K562 (cell line): Measurements from ENCODE around the gene AHI1. TPM values are rescaled to one million over a fixed set of nuclear protein-coding genes. Genes with fewer than 3 reads are reported as not detected.
A peak's percentile ranks its signal among the peaks of the same experiment; 100 is the strongest.

ENCODE experiments used
- ATAC-seq: fragments of 200-7000 bp; cut with Tn5 transposase; 3 replicates; pipeline ENCODE4 v1.9.1; 2020; ENCODE audit warnings: moderate library complexity
- BruUV-seq: library from RNA; stranded (reverse); fragments of 400-500 nt; replicated peaks from 2 replicates; lab custom pipeline; 2021; lab: Mats Ljungman, UMichigan
- CTCF ChIA-PET: fragments of 300-600 bp; formaldehyde crosslinking; extraction: SDS; loops from one replicate; lab custom pipeline; 2021; ENCODE audit warnings: low intra/inter-chr PET ratio; lab: Yijun Ruan, JAX
- POLR2A ChIA-PET: fragments of 300-600, 350-650 bp; sonication (Branson Sonifier 250); formaldehyde crosslinking; extraction: SDS; loops from one replicate; lab custom pipeline; 2021; ENCODE audit warnings: antibody characterized with exemption, inconsistent platforms; lab: Yijun Ruan, JAX
- DNase-seq, 4 experiments: peaks; one replicate each; pipeline versions ENCODE4 v3.0.0 to v3.0.0-alpha.2; 2011 to 2018; ENCODE audit warnings: low spot score in 3 of 4, mixed read lengths in 3 of 4; ENCODE audit errors: extremely low read depth in 1 of 4
- FAIRE-seq: peaks from 2 replicates; lab custom pipeline; 2011; peaks lifted over from hg19 to GRCh38; lab: Jason Lieb, UNC
- H2AFZ ChIP-seq: 2 replicates; pipeline ENCODE4 v1.6.0; 2011; ENCODE audit warnings: low read depth, low read length, control low read depth, inconsistent platforms
- H3K27ac ChIP-seq: fragments of 200-600 bp; 3 replicates; pipeline ENCODE4 v1.8.0; 2011; ENCODE audit warnings: low read depth, mild to moderate bottlenecking, control low read depth, inconsistent platforms, low read length, moderate library complexity, mixed read lengths; ENCODE audit errors: extremely low read depth
- H3K27me3 ChIP-seq, 2 experiments: fragments of 300-600 bp in 1 of 2; 2 replicates in 1 of 2; 3 replicates in 1 of 2; pipeline versions ENCODE4 v1.6.0 to v1.8.0; 2011; ENCODE audit warnings: inconsistent platforms in 2 of 2, low read length in 2 of 2, mild to moderate bottlenecking in 1 of 2, mixed read lengths in 1 of 2, moderate library complexity in 1 of 2; ENCODE audit not compliant: control insufficient read depth in 2 of 2, insufficient read depth in 2 of 2
- H3K36me3 ChIP-seq: fragments of 300-600 bp; 3 replicates; pipeline ENCODE4 v1.8.0; 2011; ENCODE audit warnings: mild to moderate bottlenecking, low read length, inconsistent platforms; ENCODE audit not compliant: control insufficient read depth, insufficient read depth
- H3K4me1 ChIP-seq, 2 experiments: fragments of 200-600 bp in 1 of 2; replicated peaks in 1 of 2; 2 replicates in 1 of 2; 3 replicates in 1 of 2; pipeline versions ENCODE4 v1.5.1 to v1.8.0; 2011; ENCODE audit warnings: inconsistent platforms in 2 of 2, low read length in 2 of 2, mild to moderate bottlenecking in 1 of 2, mixed read lengths in 1 of 2, moderate library complexity in 1 of 2; ENCODE audit not compliant: control insufficient read depth in 2 of 2, insufficient read depth in 2 of 2
- H3K4me2 ChIP-seq: 2 replicates; pipeline ENCODE4 v1.6.1; 2011; ENCODE audit warnings: low read length, control low read depth, inconsistent platforms, mixed read lengths; ENCODE audit not compliant: insufficient read depth
- H3K4me3 ChIP-seq: fragments of 200-600 bp; sonication (generic), shearing (Covaris generic); 2 replicates; pipeline ENCODE4 v1.5.1; 2016; ENCODE audit warnings: control low read depth, inconsistent platforms
- H3K79me2 ChIP-seq: fragments of 200-600 bp; 3 replicates; pipeline ENCODE4 v1.8.0; 2011; ENCODE audit warnings: low read length, inconsistent platforms; ENCODE audit not compliant: control insufficient read depth, insufficient read depth
- H3K9ac ChIP-seq, 2 experiments: 2 replicates each; pipeline versions ENCODE4 v1.6.0 to v1.6.1; 2011; ENCODE audit warnings: low read depth in 2 of 2, low read length in 2 of 2, control low read depth in 1 of 2, inconsistent platforms in 1 of 2, mild to moderate bottlenecking in 1 of 2, mixed read lengths in 1 of 2; ENCODE audit not compliant: insufficient read depth in 1 of 2
- H3K9me1 ChIP-seq: one replicate; pipeline ENCODE4 v1.6.0; 2011; ENCODE audit warnings: inconsistent platforms, mild to moderate bottlenecking, low read length, moderate library complexity; ENCODE audit not compliant: control insufficient read depth, insufficient read depth
- H3K9me3 ChIP-seq: replicated peaks from 2 replicates; pipeline ENCODE4 v1.5.1; 2011; ENCODE audit warnings: low read depth, low read length, inconsistent platforms; ENCODE audit not compliant: control insufficient read depth, insufficient read depth
- H4K20me1 ChIP-seq: replicated peaks from 2 replicates; pipeline ENCODE4 v1.6.1; 2011; ENCODE audit warnings: low read length, inconsistent platforms, mixed read lengths; ENCODE audit not compliant: control insufficient read depth, insufficient read depth
- HDAC2 ChIP-seq: fragments of 450-650 bp; IDR thresholded peaks from 2 replicates; pipeline ENCODE4 v1.6.1; 2016; ENCODE audit warnings: mild to moderate bottlenecking
- MAZ ChIP-seq, 2 experiments: fragments of 450-650 bp in 1 of 2; sonication (generic) in 1 of 2; formaldehyde crosslinking; IDR thresholded peaks in 1 of 2; conservative IDR thresholded peaks in 1 of 2; 2 replicates each; pipeline versions ENCODE4 v1.4.0 to v1.5.0; 2020; ENCODE audit warnings: mild to moderate bottlenecking in 1 of 2, missing genetic modification reagents in 1 of 2
- MCM7 ChIP-seq, 2 experiments: fragments of 450-650 bp; IDR thresholded peaks; 2 replicates each; pipeline ENCODE4 v1.6.1; 2016 to 2018
- MNT ChIP-seq, 2 experiments: fragments of 450-650 bp; conservative IDR thresholded peaks; 2 replicates each; pipeline ENCODE4 v1.6.1; 2017; ENCODE audit warnings: mild to moderate bottlenecking in 2 of 2, moderate library complexity in 2 of 2
- RBM17 ChIP-seq: fragments of 200-400 bp; formaldehyde crosslinking; IDR thresholded peaks from 2 replicates; pipeline ENCODE4 v1.6.1; 2017; ENCODE audit warnings: low read depth, mild to moderate bottlenecking, low read length, borderline replicate concordance
- SRF ChIP-seq, 2 experiments: fragments of 250-450, 450-650 bp in 1 of 2; sonication (Bioruptor Pico) in 1 of 2; sonication (generic) in 1 of 2; formaldehyde crosslinking; IDR thresholded peaks; 2 replicates each; pipeline versions ENCODE4 v1.5.0 to v1.5.1; 2020 to 2022; ENCODE audit warnings: mild to moderate bottlenecking in 1 of 2, missing genetic modification reagents in 1 of 2
- ZBTB7A ChIP-seq: IDR thresholded peaks from 2 replicates; pipeline ENCODE4 v1.6.1; 2011; ENCODE audit warnings: low read depth, mild to moderate bottlenecking, low read length, moderate library complexity, borderline replicate concordance; ENCODE audit not compliant: control insufficient read depth
- ZNF232 ChIP-seq: sonication (generic); formaldehyde crosslinking; IDR thresholded peaks from 2 replicates; pipeline ENCODE4 v1.8.0; 2022; ENCODE audit warnings: mild to moderate bottlenecking, missing genetic modification reagents
- ZNF311 ChIP-seq: fragments of 250-450 bp; sonication (Bioruptor Pico); IDR thresholded peaks from 2 replicates; pipeline ENCODE4 v1.4.0; 2020; ENCODE audit warnings: mild to moderate bottlenecking, moderate library complexity
- WGBS: fragments of 100-300 bp; shearing (Covaris generic); methylation state at CpG from one replicate; pipeline ENCODE4 v1.1.6; 2016; ENCODE audit warnings: low coverage, mixed read lengths; ENCODE audit not compliant: insufficient coverage; ENCODE audit errors: missing lambda C conversion rate; 5-methylcytosine and 5-hydroxymethylcytosine counted together
- in situ Hi-C: fragments of 300-500 bp; cut with MboI; formaldehyde crosslinking; loops from 4 replicates; pipeline ENCODE4 v1.15.0; 2018; ENCODE audit warnings: inconsistent platforms, mixed read lengths
- intact Hi-C: fragments of 100-400 bp; cut with micrococcal nuclease; formaldehyde crosslinking; loops from 2 replicates; pipeline ENCODE4 v1.14.2; 2022
- polyA plus RNA-seq, 8 experiments: library from polyadenylated mRNA; depleted of rRNA in 4 of 8; stranded (reverse) in 5 of 8; unstranded in 3 of 8; fragments of >200 nt; fragmentation: Nextera tagmentation in 2 of 8; fragmentation: Illumina TruSeq in 1 of 8; extraction: Ambion mirVana in 2 of 8; extraction: Trizol in 1 of 8; gene quantifications; 2 replicates each; pipeline versions ENCODE4 v1.2.1 to v1.2.3, GENCODE V29; 2011 to 2014; ENCODE audit warnings: inconsistent platforms in 1 of 8, missing spikeins in 1 of 8
- total RNA-seq, 7 experiments: library from RNA; depleted of rRNA in 6 of 7; stranded (reverse); fragments of >200 nt in 6 of 7; fragmentation: Illumina TruSeq in 2 of 7; extraction: Trizol in 2 of 7; gene quantifications; 2 replicates each; pipeline versions ENCODE4 v1.2.1 to v1.2.3, GENCODE V29; 2011 to 2021; ENCODE audit warnings: low replicate concordance in 1 of 7

The AHI1 gene
- total and polyA plus RNA-seq, 9 of the 15 experiments (the other 6 are each of a cell fraction or from before 2014, with no cell fraction given) = 24.7 to 54.9 (median 32.2) TPM

- TF ChIP-seq ZNF232 = no peak
- no peak for TF ChIP-seq HDAC2
- no peak for TF ChIP-seq ZBTB7A
Observed at GRCh38 chr6:135424385-135424784, 73.2 kb downstream of the AHI1 start (continued).

- intact Hi-C loops (loop anchor here (1.0 to 5.0 kb wide), 6 partner anchors 100 to 361 kb away; no protein-coding TSS in a partner anchor), in situ Hi-C loops (loop anchor here (10.0 kb wide), 2 partner anchors 209 to 239 kb away; partner anchors contain the start of gene MYB)
- H3K79me2 ChIP-seq = no peaks in the 10 kb centered on the region; the same call in 2 of the 3 replicates
- H3K4me1 ChIP-seq = peaks cover 0 to 29% of the 10 kb centered on the region in 2 experiments; a peak in 3 of 5 replicates
- no peaks in the 10 kb centered on the region for H3K9me3 ChIP-seq
- CTCF ChIA-PET = interaction anchor here (0.7 to 0.8 kb wide), 2 partner anchors 239 to 279 kb away, joined by 3 to 4 read pairs; no protein-coding TSS in a partner anchor
- ATAC-seq (peak; percentile 87), FAIRE-seq (peak; percentile 77), DNase-seq (peak; percentile 29 to 72 (median 46))
- H3K9me1 ChIP-seq = no peaks in the 10 kb centered on the region
- H4K20me1 ChIP-seq = no peaks in the 10 kb centered on the region
- no peak overlapping the region for H3K4me3 ChIP-seq
- peaks cover 48% of the 10 kb centered on the region; the same call in 2 of the 3 replicates for H3K36me3 ChIP-seq
- H3K27ac ChIP-seq = peak overlapping the region; percentile 39; the same call in 2 of the 3 replicates
- WGBS = 0% methylated on average over 2 of the region's 2 CpGs
- POLR2A ChIA-PET = interaction anchor here (1.3 kb wide), 1 partner anchor 214 kb away, joined by 3 read pairs; no protein-coding TSS in a partner anchor
- no peak overlapping the region for H3K4me2 ChIP-seq
- H3K9ac ChIP-seq = peak overlapping the region in 1 of 2 experiments; percentile 0; a peak in 2 of 4 replicates
- H2AFZ ChIP-seq = peak overlapping the region; percentile 35; the same call in 1 of the 2 replicates
- no peaks in the 10 kb centered on the region for H3K27me3 ChIP-seq
- no TSS peak for BruUV-seq
- TF ChIP-seq ZNF311 (CRISPR knock-in tag) = 0 out of 2 replicates have a peak, but pooled peaks have one; percentile 16
- TF ChIP-seq MNT (conservative IDR thresholded peaks at IDR 0.05) = peak; percentile 29 to 33; a peak in 1 of 4 replicates
- TF ChIP-seq SRF (CRISPR knock-in tag; IDR thresholded peaks at IDR 0.05) = 0 out of 4 replicates have a peak, but pooled peaks of 1 of the 2 experiments have one; percentile 43
- TF ChIP-seq MAZ (CRISPR knock-in tag; conservative IDR thresholded peaks at IDR 0.05 in 1 of 2, IDR thresholded peaks at IDR 0.05 in 1 of 2) = peak in 1 of 2 experiments; percentile 75; a peak in 2 of 4 replicates
- no peak for TF ChIP-seq RBM17
- TF ChIP-seq MCM7 (IDR thresholded peaks at IDR 0.05) = peak in 1 of 2 experiments; percentile 97; a peak in 1 of 4 replicates
Observed at GRCh38 chr6:135423649-135424128, 73.9 kb downstream of the AHI1 start.
